Suppressor macrophage treated with lipopolysaccharide for 1 hour (primary cell): ENCODE results near the gene PITPNM2.

Source experiments
- DNase-seq, 3 donors: peaks; one replicate each; pipeline ENCODE4 v3.0.0-alpha.2; 2020 to 2022

Gene PITPNM2

GRCh38 chr12:123150744-123151456 lies at the start of gene PITPNM2:
PITPNM2 (minus strand) TSS chr12:123151090; CDS start chr12:123034590, 116,500 bp downstream.
- DNase-seq, result peak; percentile 74 to 93 (median 85)

DNA sequence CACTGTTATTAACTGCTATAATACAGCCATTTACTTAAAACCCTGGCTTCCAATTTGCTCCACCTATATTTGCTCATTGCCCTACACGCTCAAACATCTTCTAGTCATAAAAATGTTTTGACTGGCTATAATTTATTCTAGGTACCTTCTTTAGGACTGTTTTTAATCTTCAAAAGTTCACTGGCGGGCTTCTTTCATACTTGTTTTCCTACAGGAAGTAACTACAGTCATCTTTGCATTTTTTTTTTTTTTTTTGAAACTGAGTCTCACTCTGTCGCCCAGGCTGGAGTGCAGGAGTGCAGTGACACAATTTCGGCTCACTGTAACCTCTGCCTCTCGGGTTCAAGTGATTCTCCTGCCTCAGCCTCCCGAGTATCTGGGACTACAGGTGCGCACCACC lies 49.5 kb upstream of the PITPNM2 start:
- no peak for DNase-seq

DNA sequence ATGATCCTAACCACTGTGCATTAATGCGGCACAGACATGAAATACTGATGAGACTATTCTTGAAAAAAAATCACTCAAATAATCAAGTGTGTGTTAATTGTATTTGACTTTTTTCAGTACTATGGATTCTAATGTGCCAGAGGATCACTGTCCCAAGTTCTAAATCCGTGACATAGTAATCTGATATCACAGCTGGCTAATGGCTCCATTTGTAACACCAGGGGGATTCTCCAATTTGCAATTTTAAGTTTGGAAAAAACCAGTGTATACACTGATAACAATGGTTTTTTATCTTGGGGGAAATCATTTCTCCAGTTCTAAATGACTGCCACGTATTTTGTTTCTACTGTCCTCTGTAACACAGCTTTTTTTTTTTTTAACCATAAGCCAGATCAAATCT lies 49.0 kb upstream of the PITPNM2 start:
- no peak for DNase-seq

- DNase-seq, result no peak
These were observed 36.7 kb upstream of the PITPNM2 start for GRCh38 chr12:123187637-123188036.

DNA sequence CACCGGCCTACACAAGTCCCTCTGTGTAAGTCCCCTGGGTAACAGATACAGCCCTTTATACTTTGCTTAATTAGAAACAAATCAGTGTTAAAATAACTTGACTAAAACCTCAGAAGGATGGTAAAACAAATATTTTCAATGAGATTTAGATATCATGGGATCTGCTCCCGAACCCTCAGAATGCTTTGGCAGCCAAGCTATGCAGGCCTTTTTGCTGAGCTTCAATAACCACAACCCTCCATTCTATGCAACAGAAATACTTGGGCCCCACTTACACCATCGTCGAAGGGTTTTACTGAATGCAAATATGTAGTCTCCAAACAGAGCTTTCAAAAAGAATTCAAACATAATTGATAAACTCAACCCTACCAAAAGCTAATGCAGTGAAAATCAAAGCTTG lies 29.3 kb upstream of the PITPNM2 start:
- DNase-seq, result no peak

- DNase-seq, result no peak
These were observed 21.1 kb upstream of the PITPNM2 start for GRCh38 chr12:123171967-123172366.

DNA sequence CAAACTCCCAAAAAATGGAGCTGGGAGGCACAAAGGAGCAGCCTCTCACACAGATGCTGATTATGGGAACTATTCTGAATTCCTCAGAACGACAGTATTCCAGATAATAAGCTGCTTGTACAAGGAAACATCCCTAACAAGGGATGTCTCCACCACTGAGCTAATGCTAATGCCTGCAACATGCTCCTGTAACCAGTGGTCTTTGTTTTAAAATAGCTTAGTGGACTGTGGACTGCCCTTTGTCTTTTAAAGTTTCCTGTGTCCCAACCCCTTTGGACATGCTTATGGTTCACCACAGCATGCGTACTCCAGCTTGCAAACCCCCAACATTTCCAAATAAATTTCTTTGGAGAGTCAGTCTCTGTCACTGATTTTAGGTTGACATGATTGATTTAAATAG lies 16.4 kb upstream of the PITPNM2 start:
- no peak for DNase-seq

DNA sequence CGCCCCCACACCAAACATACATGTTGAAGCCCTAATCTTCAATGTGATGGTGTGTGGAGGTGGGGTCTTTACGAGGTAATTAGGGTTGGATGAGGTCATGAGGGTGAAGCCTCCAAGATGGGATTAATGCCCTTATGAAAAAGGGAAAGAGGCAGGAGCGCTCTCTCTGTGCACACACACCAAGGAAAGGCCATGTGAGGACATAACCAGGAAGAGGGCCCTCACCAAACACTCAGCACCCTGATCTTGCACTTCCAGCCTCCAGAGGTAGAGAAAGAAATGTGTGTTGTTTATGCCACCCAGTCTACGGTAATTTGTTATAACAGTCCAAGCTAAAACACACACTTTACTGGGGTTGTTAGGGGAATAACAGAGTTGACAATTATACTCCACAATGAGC lies 14.6 kb upstream of the PITPNM2 start:
- no peak for DNase-seq

DNA sequence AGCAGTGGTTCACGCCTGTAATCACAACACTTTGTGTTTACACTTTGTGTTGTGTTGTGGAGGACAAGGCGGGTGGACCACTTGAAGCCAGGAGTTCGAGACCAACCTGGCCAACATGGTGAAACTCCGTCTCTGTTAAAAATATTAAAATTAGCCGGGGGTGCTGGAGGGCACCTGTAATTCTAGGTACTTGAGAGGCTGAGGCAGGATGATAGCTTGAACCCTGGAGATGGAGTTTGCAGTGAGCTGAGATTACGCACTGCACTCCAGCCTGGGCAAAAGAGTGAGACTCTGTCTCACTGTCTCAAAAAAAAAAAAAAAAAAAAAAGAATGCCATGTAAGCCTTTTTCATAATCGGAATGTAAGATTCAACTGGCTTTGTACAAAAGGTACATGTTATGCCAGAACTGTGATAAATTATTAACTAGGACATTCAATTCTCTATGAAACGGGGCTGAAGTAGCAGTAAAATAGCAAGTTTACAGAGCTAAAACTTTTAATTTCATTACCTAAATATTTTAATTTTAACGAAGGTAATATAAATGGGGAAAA lies 13.9 kb upstream of the PITPNM2 start:
- no peak for DNase-seq

- DNase-seq, result no peak
These were observed 13.3 kb upstream of the PITPNM2 start for GRCh38 chr12:123164222-123164621.

DNA sequence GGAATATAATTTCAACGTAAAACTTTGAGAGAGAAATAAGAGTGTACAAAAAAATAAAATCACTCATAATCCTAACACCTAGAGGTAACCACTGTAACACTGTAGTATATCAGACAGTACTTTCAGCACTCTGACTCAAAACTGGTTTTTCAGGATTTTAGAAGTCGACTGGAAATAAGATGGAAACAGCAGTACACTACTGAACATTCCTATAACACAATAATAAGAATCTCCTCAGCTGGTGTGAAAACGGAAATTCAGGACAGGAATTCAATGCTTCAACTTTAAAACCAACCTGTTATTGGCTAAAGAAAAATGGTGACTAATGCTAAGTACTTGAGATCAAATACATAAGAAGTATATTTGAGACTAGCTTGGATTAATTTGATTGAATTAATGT lies 12.3 kb upstream of the PITPNM2 start:
- no peak for DNase-seq

DNA sequence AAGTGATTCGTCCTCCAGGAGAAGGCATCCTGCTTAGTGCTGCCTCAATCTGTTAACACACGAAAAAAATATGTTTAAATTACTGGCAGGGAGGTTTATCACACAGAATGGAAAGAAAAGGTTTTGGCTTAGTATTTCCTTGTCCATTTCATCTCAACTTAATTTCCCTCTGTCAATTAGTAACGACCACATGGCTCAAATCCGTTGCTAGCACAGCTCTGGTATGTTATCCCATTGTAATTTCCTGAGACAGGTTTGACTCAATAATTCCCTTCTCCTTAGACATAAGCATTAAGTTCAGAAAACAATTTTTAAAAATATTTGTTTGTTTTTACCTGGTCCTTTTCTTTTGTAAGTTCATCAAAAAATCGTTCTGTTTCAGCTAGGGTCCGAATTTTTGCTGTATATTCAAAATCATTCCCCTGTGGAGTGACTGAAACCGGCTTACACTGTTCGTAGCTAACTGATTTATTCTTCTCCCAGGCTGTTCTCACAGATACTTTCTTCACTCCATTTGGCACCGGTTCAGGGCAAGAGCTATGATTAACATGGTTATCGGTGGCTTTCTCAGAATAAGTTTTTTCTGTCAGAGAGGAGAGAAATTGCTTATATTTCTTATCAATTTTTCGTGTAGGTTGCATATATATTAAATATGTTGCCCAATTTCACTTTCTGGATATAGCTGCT lies 10.1 kb upstream of the PITPNM2 start:
- DNase-seq, result no peak

- DNase-seq, result no peak
These were observed 3.0 kb upstream of the PITPNM2 start for GRCh38 chr12:123153906-123154305.

DNA sequence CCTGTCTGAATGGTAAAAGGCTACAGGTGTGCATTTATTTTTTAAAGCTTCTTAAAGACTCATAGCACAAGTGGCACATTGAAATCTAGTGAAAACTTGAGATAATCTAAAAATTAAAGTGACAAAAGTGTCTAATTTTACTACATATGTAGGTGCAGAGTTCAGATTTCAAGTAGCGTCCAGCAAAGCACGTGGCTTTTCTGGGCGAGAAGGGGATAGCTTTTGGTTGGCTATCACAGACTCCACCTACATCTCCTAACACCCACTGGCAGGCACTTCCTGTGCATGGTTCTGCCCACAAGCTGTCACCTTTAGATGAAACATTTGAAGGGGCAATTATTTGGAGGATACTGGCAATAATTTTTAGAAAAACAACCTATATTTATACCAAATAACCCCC lies 1.9 kb upstream of the PITPNM2 start:
- no peak for DNase-seq

GRCh38 chr12:123151457-123152454 lies 866 bp upstream of the PITPNM2 start:
- no peak for DNase-seq

GRCh38 chr12:123150275-123150743 lies 581 bp downstream of the PITPNM2 start:
- DNase-seq, result no peak

DNA sequence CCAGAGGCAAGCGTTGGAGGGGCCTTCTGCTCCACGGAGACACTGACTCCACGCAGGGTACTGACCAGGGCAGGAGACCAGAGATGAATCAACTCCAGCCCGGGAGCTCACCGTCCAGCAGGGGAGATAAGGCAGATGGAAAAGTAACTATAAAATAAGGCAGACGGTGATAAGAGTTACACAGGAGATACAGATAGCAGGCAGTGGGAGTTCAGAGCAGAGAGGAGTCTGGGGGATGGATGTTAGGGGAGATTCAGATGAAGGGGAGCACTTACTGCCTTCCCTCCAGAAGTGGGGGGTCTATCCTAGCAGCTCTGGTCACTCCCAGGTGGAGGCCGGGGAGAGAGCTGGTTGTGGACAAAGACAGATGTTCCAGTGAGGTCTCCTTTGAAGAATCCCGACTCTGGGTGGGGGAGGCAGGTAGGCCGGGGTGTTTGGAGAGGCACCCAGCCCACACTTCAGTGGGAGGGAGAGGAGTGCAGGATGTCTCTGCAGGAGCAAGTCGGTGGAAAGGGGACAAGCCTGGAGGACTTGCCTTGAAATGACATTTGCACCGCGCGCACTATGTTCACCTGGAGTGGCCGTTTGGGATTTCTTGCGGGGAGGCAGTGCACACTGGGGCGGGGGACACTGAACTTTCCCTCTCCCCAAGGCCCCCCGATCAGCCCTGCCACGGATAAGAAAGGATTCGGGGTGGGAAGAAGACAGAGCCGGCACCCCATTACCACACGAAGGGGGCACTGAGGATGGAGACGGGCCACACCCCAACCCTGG lies 1.2 kb downstream of the PITPNM2 start:
- DNase-seq, result no peak

GRCh38 chr12:123149088-123149487 lies 1.8 kb downstream of the PITPNM2 start:
- no peak for DNase-seq

- DNase-seq, result no peak
These were observed 2.2 kb downstream of the PITPNM2 start for GRCh38 chr12:123148655-123149054.

- DNase-seq, result no peak
These were observed 2.7 kb downstream of the PITPNM2 start for GRCh38 chr12:123148223-123148622.

DNA sequence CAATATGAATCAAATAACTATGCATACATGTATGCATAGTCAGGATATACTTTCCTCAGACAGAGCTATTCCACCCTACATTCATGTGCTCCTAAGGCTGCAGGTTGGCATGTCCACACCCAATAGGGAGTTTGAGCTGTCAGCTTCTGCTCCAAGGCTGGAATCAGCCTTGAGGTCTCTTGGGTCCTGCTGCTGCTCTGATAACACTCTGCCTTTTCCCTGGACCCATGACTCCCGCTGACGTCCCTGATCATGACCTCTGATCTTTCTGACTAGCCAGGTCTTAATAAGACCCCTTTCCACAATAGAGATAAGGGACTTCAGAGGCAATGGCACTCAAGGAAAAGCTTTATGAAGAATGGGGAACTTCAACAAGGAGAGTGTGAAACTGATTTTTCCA lies 5.7 kb downstream of the PITPNM2 start:
- DNase-seq, result no peak
